Measurements from ENCODE around the gene CST1.
"Not testable (repeated sequence)": the region's sequence is repeated elsewhere in the genome, so short reads cannot be mapped to it uniquely, and the experiment has no call there.

Gene CST1

DNA sequence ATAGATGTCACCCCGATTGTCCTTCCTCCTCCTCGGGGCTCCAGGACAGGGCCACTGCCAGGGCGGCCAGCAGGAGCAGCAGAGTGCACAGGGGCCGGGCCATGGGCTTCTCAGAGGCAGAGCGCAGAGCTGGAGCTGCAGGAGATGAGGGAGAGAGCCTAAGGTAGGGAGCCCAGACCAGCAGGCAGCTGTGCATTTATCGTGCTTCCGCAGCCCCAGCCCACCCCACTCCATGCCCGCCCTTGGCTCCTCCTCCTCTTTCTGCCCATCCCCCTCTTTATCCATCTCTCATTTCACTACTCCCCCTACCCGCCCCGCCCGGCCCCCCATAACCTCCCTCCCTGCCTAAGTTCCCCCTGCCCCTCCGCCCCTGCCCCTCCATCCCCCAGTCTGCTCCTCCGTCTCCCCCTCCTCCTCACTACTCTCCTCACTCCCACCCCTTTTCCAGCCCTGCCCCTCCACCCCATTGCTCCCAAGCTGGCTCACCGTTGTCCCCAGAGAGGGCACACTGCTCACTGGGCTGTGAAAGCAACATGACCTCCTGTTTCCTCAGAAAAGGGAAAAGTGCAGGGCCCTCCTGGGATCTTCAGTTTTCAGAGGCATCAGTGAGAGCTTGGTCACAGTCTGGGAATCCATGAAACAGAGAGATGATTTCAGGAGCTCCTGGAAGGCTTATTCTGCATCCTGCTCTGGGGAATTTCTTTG, 25.5 kb upstream of the CST1 start:
- DNase-seq (ENCODE audit: low read depth in 2 of 2): peak in 1 of 2 donors; percentile 22
- H3K4me3 ChIP-seq (replicated peaks in 1 of 2; ENCODE audit: low read depth in 2 of 2, low read length in 2 of 2): no peak overlapping the region
- no peak for TF ChIP-seq CTCF (IDR thresholded peaks at IDR 0.05; ENCODE audit: low read depth, low read length)

DNA sequence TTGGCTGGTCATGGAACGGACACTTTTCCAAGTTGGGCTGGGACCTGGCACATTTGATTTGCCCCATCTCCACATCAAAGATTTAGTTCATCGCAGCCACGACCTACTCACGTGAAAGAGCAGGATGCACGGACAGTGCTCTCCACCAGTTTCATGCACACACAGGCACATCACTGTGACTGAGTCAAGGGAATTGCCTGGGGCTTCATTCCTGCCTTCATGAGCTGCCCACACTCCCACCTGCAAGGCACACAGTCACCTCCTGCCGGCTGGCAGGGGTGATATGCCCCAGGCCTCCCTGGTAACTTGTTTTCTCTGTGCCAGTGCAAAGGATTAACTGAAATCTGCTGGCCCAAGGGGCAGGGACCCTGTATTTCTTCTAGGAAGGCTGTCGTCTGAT, 23.3 kb upstream of the CST1 start:
- no peak overlapping the region for H3K4me3 ChIP-seq (replicated peaks in 1 of 2; ENCODE audit: low read depth in 2 of 2, low read length in 2 of 2)
- DNase-seq (ENCODE audit: low read depth in 2 of 2): no peak
- no peak for TF ChIP-seq CTCF (IDR thresholded peaks at IDR 0.05; ENCODE audit: low read depth, low read length)

DNA sequence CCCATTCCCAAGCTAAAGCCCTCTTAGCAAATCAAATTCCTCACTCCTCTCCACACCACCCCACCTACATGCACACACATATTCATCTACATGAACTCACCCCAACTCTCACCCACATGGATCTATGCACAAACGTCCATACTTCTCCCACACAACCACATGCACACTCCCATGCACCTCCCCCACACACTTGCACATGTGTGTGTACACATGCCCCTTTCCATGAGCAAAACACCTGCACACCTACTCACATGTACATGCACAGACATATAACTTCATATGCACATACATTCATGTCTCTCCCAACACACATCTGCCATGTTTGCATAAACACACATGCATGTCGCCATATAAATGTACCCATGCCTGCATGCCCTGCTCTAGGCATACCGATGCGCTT, 22.8 kb upstream of the CST1 start:
- TF ChIP-seq CTCF (IDR thresholded peaks at IDR 0.05; ENCODE audit: low read depth, low read length): no peak

GRCh38 chr20:23773127-23773526, 22.4 kb upstream of the CST1 start:
- no peak for DNase-seq (ENCODE audit: low read depth in 2 of 2)
- no peak for TF ChIP-seq CTCF (IDR thresholded peaks at IDR 0.05; ENCODE audit: low read depth, low read length)
- H3K4me3 ChIP-seq (replicated peaks in 1 of 2; ENCODE audit: low read depth in 2 of 2, low read length in 2 of 2): no peak overlapping the region

More for the DNA sequence above, 22.8 kb upstream of the CST1 start:
- DNase-seq (ENCODE audit: low read depth in 2 of 2): no peak
- H3K4me3 ChIP-seq (replicated peaks in 1 of 2; ENCODE audit: low read depth in 2 of 2, low read length in 2 of 2): no peak overlapping the region

GRCh38 chr20:23772074-23772473, 21.3 kb upstream of the CST1 start:
- DNase-seq (ENCODE audit: low read depth in 2 of 2): no peak
- no peak overlapping the region for H3K4me3 ChIP-seq (replicated peaks in 1 of 2; ENCODE audit: low read depth in 2 of 2, low read length in 2 of 2)
- no peak for TF ChIP-seq CTCF (IDR thresholded peaks at IDR 0.05; ENCODE audit: low read depth, low read length)

DNA sequence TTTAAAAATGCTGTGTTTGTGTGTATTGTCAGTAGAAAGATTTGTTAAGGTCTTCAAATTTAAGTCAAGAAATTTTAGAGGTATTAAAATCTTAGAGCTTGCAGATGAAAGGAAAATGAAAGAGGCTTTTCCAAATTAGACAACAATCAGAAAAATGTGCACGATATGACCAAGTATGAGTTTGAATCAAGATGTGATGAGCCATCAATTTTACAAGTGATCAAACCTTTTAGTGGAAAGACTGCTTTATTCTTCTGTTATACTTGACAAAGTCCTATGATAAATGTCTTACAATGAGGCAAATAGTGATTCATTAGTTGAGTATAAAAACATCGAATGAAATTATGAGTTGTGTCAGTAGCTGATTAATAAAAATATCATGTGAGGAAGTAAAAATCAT, 19.6 kb upstream of the CST1 start:
- H3K4me3 ChIP-seq (replicated peaks in 1 of 2; ENCODE audit: low read depth in 2 of 2, low read length in 2 of 2): no peak overlapping the region
- no peak for DNase-seq (ENCODE audit: low read depth in 2 of 2)
- no peak for TF ChIP-seq CTCF (IDR thresholded peaks at IDR 0.05; ENCODE audit: low read depth, low read length)

DNA sequence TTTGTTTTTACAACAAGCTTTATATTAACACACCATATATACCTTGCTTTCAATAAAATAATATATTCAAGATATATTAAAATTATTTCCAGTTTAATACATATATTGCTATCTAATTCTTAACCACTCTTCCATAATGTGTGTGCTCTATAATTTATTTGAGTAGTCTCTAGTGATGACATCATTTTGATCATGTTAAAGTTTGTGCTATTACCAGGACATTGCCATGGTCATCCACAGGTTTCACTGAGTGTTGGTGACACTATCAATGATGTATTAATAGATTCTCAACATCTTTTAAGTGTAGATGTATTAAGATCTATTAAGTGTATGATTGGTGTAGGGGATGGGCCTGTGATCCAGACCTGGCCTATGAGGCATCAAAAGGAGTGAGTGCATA, 17.8 kb upstream of the CST1 start:
- H3K4me3 ChIP-seq (replicated peaks in 1 of 2; ENCODE audit: low read depth in 2 of 2, low read length in 2 of 2); DNase-seq (ENCODE audit: low read depth in 2 of 2): not testable (repeated sequence)
